GM13976 (cell line): ENCODE measurements around the gene CIAO2B.
A peak's percentile ranks its signal among the peaks of the same experiment; 100 is the strongest.
"Not testable (repeated sequence)": the region's sequence is repeated elsewhere in the genome, so short reads cannot be mapped to it uniquely, and the experiment has no call there.

ENCODE experiments used
- DNase-seq: peaks from one replicate; pipeline ENCODE4 v3.0.0; 2012; ENCODE audit warnings: low spot score
- in situ Hi-C: fragments of 300-500 bp; cut with MboI; formaldehyde crosslinking; loops from one replicate; pipeline ENCODE4 v1.12.0; 2022; ENCODE audit warnings: low sequenced_read_pairs, mixed read lengths, inconsistent platforms; ENCODE audit not compliant: unreplicated experiment
- TF ChIP-seq, protein P1 (sequence below): IDR thresholded peaks from 2 replicates; pipeline ENCODE4 v1.5.1; 2012; ENCODE audit warnings: borderline replicate concordance, mild to moderate bottlenecking; ENCODE audit not compliant: insufficient read depth; ENCODE audit errors: extremely low read depth, missing control alignments, control extremely low read depth

The CIAO2B gene

DNA sequence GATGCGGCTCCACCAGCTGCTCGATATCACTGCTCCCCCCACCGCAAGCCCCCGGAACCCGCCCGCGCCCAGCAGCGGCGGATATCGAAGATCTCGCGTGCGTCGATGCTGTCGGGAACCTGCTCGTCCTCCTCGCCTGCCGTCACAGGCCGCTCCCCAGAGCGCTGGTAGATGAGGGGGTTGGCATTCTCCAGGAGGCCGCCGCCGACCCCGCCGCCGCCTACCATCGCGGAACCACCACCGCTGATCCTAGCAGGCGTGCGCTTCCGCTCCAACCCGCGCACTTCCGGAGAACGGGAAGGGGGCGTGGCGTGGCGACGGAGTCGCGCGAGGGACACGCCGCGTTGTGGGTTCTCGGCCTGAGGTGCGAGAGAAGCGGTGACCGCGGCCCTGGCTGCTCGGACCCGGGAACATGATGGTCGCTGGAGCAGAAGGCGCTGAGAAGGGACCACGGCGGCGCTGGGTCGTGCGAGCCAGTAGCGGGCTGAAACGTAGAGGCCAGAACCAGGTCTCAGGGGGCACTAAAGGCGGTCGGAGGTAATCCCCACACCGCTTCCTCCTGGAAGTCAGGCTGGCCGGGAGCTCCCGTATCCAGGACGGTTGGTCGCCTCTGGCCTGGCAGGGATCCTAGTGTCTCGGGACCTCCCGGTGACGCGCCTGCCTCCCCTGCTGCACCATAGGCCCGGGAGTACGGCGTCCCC lies at the start of gene CIAO2B:
Gene CIAO2B (minus strand): TSS at position 265 of the 701 bp plus-strand sequence. CDS start 38 bp downstream, at position 227.
- peak; percentile 95 for DNase-seq
- in situ Hi-C loops, result no loop called here
- TF ChIP-seq, protein P1, sequence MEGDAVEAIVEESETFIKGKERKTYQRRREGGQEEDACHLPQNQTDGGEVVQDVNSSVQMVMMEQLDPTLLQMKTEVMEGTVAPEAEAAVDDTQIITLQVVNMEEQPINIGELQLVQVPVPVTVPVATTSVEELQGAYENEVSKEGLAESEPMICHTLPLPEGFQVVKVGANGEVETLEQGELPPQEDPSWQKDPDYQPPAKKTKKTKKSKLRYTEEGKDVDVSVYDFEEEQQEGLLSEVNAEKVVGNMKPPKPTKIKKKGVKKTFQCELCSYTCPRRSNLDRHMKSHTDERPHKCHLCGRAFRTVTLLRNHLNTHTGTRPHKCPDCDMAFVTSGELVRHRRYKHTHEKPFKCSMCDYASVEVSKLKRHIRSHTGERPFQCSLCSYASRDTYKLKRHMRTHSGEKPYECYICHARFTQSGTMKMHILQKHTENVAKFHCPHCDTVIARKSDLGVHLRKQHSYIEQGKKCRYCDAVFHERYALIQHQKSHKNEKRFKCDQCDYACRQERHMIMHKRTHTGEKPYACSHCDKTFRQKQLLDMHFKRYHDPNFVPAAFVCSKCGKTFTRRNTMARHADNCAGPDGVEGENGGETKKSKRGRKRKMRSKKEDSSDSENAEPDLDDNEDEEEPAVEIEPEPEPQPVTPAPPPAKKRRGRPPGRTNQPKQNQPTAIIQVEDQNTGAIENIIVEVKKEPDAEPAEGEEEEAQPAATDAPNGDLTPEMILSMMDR, result no peak

DNA sequence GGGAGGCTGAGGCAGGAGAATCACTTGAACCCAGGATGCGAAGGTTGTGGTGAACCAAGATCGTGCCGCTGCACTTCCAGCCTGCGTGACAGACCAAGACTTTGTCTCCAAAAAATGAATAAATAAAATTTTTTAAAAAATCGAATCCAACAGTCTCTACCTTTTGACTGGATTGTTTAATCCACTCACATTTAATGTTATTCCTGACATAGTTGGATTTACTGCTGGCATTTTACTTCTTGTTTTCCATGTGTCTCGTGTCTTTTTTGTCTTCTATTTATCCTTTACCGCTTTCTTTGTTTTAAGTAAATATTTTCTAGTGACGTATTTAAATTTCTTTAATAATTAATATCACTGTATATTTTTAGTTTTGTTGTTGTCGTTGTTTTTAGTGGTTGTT lies 48.8 kb upstream of the CIAO2B start:
- TF ChIP-seq, protein P1, result no peak

DNA sequence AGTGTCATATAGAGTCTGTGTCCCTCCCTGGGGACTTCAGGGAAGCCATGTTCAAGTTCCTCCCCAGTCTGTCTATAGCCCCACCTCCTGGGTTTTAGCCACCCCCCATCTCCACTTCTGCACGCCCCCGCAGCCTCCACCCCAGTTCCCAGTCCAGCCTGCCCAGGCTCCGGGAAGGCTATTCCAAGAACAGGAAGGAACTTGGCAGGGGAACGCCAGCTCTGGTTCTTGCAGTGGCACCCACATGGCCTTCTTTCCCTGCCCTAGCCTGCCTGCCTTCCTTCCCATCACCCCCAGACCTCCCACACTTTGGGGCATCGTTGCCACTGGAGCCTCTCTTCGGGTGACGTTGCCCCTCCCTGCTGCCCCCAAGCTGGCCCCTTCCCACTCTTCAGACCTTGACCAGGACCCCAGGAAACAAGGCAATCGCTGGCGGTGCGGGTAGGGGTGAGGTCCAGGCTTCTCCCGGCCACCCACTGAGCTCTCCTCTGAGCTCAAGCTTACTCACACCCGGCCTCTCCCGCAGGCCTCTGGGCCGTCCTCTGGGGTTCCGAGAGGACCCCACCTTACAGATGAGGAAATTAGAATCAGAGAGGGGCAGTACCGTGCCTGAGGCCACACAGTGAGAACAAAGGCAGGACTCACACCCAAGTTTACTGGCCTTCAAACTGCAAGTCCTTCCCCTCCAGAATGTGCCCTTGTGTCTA lies 45.0 kb upstream of the CIAO2B start:
- in situ Hi-C loops, result no loop called here
- TF ChIP-seq, protein P1, result no peak
- peak; percentile 20 for DNase-seq

More for the DNA sequence above, 48.8 kb upstream of the CIAO2B start:
- no peak for DNase-seq
- in situ Hi-C loops, result no loop called here

DNA sequence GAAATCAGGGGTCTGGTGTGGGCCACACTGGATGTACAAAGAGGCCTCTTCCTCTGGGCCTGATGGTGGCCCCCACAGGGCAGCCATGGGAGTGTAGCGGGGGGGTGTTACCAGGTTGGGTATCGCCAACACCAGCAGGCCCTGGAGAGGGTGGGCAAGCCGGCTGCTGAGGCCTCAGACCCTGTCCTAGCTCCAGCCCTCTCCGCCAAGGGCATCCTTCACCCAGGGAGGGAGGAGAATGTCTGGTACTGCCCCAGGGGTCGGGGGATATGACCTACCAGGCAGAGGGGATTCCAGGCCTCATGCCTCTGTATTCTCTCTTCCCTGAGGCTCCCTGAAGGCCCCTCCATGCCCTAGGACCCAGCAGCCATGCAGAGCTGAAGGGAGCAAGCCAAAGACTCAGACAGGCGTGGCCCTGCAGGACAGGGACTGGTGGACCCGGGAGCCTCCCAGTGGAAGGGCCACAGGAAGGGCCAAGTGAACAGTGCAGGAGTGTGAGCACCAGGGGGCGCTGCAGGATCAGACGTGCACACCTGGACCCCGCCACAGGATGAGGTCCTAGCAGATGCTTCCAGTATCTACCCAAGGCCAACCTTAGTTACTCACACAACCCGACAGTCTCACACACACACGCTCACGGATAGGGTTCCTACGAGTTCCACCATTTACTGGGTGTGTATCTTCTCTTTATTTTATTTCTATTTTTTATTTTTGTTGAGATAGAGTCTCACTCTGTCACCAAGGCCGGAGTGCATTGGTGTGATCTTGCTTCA lies 43.3 kb upstream of the CIAO2B start:
- DNase-seq, result peak; percentile 90
- TF ChIP-seq, protein P1, result peak; percentile 94
- in situ Hi-C loops, result no loop called here

DNA sequence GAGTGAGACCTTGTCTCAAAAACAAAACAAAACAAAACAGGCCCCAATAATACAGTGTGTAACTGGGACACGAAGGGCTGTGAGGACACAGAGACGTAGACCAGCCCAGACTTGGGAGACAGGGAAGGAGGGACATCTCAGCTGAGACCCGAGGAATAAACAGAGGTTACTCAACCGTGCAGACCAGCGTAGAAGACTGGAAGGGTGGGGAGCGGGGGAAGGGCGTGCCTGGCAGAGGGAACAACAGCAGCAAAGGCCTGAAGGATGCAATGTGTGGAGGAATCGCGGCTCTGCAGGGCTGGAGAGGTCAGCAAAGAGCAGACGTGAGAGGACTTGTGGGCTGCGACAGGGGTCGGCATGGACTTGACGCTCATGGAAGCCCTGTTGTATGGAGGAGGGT lies 42.5 kb upstream of the CIAO2B start:
- TF ChIP-seq, protein P1, result no peak
- DNase-seq, result no peak
- in situ Hi-C loops, result no loop called here

DNA sequence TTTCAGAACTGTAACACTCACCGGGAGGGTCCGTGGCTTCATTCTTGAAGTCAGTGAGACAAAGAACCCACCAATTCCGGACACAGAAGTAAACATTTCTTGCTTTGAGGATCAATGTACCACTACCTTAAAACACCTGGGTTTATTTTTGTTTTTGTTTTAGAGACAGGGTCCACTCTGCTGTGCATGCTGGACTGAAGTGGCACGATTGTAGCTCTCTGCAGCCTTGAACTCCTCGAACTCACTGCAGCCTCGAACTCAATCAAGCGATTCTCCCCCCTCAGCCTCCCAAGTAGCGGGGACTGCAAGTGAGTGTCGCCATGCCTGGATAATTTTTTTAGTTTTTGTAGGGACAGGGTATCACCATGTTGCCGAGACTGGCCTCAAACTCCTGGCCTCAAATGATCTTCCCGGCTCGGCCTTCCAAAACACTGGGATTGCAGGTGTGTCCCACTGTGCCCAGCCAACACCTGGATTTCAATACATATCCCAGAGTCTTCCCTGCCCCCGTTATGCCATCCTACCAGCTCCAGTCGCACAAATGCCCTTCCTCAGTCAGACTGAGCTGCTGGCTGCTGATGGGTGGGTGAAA lies 41.2 kb upstream of the CIAO2B start:
- TF ChIP-seq, protein P1, result no peak
- no peak for DNase-seq
- in situ Hi-C loops, result no loop called here

DNA sequence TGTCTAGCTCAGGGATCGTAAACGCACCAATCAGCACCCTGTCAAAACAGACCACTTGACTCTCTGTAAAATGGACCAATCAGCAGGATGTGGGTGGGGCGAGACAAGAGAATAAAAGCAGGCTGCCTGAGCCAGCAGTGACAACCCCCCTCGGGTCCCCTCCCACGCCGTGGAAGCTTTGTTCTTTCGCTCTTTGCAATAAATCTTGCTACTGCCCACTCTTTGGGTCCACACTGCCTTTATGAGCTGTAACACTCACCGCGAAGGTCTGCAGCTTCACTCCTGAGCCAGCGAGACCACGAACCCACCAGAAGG lies 40.7 kb upstream of the CIAO2B start:
- DNase-seq, result not testable (repeated sequence)
- in situ Hi-C loops, result loop anchor here (25.0 kb wide), 2 partner anchors 187 to 437 kb away; partner anchors contain the start of genes B3GNT9, FBXL8, HSF4 and NOL3

DNA sequence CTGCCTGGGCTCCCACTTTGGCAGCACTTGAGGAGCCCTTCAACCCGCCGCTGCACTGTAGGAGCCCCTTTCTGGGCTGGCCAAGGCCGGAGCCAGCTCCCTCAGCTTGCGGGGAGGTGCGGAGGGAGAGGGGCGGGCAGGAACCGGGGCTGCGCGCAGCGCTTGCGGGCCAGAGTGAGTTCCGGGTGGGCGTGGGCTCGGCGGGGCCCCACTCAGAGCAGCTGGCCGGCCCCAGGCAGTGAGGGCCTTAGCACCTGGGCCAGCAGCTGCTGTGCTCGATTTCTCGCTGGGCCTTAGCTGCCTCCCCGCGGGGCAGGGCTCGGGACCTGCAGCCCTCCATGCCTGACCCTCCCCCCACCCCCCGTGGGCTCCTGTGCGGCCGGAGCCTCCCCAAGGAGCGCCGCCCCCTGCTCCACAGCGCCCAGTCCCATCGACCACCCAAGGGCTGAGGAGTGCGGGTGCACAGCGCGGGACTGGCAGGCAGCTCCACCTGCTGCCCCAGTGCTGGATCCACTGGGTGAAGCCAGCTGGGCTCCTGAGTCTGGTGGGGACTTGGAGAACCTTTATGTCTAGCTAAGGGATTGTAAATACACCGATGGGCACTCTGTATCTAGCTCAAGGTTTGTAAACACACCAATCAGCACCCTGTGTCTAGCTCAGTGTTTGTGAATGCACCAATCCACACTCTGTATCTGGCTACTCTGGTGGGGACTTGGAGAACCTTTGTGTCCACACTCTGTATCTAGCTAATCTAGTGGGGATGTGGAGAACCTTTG lies 40.1 kb upstream of the CIAO2B start:
- in situ Hi-C loops, result loop anchor here (25.0 kb wide), 2 partner anchors 188 to 438 kb away; partner anchors contain the start of genes B3GNT9, FBXL8, HSF4 and NOL3
- not testable (repeated sequence) for DNase-seq
